IPS-11a (cell line): ENCODE data around the gene LGALSL.
A peak's percentile ranks its signal among the peaks of the same experiment; 100 is the strongest.
"Not testable (repeated sequence)": the region's sequence is repeated elsewhere in the genome, so short reads cannot be mapped to it uniquely, and the experiment has no call there.

ENCODE experiments used
- H3K4me3 ChIP-seq: one replicate; pipeline ENCODE4 v1.5.1; 2013; ENCODE audit warnings: low read depth, low read length, control low read depth

Gene LGALSL

DNA sequence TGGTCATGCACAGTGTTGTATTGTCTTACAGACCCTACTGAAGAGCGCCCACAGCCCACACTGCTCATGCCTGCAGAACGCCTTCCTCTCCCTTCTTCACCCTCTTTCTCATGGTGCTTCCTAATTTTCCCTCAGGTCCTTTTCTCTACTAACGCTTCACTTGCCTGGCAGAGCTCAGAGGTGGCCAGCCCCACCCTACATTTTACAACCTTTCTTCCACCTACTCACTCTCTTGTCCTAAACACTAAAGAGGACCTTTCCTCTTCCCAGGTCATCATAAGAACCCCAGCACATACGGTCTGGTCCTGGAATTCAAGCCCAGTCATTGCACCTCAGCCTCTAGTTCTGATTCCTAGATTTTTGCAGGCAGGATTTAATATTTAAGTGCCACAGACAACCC, 11.7 kb upstream of the LGALSL start:
- no peak overlapping the region for H3K4me3 ChIP-seq

DNA sequence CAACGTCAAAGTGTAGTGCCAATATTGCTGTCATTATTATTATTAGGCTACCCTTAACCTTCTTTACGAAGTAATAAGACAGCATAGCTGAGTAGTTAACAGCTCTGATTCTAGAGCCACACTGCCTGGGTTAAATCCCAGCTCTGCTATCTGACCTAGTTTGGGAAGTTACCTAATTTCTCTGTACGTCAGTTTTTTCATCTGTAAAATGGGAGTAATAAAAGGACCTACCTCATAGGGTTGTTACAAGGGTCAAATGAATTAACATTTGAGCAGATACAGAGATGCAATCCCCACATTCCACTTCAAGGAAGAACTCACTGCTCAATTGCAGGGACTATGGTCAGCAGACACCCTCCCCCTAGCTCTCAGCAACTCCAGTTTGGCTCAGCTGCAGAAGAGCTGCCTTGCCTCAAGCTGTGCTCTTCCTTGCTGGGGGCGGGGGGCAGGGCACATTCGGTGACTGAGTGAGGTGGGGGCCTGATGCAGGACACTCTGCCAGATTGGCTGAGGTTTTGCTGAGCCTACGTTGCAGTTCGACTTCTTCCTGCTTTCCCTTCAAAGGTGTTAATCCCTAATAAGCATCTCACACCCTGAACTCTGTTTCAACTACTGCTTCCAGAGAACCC, 11.0 kb upstream of the LGALSL start:
- H3K4me3 ChIP-seq: no peak overlapping the region

DNA sequence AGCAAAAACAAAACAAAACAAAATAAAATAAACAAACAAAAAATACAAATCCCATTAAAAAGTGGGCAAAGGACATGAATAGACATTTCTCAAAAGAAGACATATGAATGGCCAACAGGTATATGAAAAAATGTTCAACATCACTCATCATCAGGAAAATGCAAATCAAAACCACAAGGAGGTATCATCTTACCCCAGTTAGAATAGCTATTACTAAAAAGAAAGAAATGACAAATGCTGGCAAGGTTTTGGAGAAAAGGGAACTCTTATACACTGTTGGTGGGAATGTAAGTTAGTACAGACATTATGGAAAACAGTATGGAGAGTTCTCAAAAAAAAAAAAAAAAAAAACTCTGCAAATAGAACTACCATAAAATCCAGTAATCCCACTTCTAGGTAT, 8.0 kb upstream of the LGALSL start:
- not testable (repeated sequence) for H3K4me3 ChIP-seq

DNA sequence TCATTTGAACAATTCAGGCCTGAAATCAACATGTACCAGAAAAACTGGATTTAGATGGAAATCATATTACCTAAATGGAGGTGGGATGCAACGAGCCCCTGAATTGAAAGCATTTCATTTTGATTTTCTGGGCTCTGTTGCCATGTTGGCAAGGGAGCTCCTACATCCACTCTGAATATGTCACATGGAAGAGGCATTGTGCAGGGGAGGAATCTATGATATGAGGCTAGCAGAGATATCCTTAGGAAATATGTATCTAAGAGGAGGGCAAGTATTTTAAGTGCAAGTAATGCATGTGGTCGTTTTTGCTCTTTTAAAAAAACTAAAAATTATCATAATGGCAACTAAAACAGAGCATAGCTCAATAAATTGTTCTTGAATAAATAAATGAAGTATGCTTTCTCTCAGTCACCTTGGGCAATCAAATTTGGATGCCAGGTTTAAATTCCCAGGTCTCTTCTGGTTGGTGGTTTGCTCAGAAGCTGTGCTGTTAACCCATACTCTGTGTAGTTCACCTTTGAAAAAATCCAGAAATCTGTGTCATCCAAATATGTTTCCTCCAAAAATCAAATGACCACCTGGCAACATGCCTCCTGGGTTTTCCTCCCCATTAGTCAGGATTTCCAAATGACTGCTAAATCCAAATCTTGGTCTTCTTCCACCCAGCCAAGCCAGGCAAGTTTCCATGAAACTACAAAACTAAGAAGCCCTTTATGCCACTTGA, 6.5 kb upstream of the LGALSL start:
- no peak overlapping the region for H3K4me3 ChIP-seq

DNA sequence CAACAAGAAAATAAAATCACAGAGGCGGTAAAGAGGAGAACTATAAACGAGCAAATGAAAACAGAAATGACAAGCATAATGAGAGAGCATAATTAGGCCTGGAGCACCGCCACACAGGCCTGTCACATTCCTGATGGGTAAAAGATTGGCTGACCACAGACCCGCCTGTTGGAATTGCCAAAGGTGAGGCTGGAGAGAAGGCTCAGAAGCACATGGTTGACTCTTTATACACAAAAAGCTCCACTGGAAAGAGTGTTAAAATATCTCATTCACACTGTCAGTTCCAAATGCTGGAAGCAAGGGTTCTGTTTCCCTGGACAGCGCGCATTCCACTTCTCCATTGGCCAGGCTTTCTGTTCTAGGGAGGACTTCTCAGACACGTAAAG, 5.9 kb upstream of the LGALSL start:
- H3K4me3 ChIP-seq: no peak overlapping the region

DNA sequence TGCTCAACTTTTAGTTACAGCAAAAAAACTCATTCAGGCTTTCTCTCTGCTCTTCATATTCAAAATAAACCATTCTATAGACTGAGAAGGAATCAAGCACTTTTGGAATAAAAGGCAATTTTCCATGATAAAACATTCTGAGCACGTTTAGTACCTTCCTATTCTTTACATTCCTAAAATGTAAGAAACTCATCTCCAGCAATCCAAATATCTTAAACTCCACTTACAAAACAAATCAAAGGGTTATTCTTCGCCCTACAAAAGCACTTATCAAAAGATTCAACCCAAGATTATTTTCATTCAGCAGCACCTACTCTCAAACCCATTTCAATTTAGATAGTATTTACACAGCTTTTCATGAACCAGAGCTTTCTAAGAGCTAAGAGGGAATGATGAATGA, 2.9 kb upstream of the LGALSL start:
- H3K4me3 ChIP-seq: no peak overlapping the region

DNA sequence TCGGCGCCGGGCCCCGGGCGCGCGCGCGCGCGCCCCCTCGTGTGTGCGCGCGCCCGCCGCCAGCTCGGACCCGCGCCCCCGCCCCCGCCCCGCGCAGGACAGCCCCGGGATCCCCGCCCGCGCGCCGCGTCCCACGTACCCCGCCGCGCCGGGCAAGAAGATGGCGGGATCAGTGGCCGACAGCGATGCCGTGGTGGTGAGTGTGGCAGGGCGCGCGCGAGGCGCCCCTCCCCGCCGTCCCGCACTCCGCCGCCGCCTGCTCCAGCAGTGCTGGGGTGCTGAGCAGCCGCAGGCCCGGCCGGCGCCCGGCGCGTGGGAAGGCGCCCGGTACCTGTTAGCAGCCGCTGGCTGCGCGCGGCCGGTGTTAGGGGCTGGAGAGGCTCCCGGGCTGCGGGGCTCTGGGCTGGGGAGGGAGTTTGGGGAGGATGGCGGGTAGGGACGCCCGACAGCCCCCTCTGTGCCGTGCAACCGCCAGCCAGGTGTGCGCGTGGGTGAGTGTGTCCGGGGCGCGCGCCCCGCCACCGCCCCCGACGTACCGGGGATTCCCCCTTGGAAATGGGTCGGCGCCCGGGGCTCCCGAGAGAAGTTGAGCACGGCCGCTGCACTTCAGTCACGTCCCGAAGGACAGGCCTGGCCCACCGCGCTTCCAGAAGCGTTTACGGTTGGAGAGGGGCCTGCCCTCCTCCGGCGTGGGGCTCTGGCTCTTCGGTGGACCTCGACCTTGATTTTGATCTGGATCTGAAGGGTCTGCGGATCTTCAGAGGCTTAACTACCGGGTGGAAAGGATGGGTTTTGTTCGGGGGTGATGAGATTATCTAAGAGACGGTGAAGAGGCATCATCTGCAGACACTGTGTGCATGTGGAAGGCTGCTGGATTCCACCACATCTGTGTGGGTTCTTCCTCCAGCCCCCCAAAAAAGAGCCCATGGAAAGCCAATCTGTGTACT, 697 bp downstream of the LGALSL start:
- peak overlapping the region; percentile 67 for H3K4me3 ChIP-seq

DNA sequence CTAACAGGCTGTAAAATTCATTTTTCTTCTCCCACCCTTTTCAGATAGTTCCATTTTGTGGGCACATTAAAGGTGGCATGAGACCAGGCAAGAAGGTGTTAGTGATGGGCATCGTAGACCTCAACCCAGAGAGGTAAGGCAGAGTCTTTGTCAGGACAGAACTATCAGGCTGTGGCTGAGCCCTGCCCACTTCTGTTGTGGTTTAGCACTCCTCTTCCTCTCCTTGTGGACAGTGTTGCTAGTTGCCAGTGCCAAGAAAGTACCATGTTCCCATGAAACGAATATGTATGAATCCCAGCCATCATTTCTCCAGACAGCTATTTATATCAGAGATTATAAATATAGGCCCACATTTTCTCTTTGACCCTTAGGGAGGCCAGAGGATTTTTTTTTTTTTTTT, 1.6 kb downstream of the LGALSL start:
- peak overlapping the region; percentile 67 for H3K4me3 ChIP-seq

DNA sequence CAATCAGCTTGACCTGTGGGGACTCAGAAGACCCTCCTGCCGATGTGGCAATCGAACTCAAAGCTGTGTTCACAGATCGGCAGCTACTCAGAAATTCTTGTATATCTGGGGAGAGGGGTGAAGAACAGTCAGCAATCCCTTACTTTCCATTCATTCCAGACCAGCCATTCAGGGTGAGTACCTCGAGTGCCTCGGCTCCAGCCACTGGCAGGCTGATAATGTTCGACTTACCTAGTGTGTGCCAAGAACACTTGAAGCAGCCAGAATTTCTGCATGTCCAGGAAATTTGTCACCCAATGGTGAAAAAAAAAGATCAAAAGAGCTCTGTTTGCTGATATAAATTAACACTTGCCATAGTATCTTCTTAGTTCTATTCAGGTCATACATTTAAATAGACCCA, 2.3 kb downstream of the LGALSL start:
- no peak overlapping the region for H3K4me3 ChIP-seq

DNA sequence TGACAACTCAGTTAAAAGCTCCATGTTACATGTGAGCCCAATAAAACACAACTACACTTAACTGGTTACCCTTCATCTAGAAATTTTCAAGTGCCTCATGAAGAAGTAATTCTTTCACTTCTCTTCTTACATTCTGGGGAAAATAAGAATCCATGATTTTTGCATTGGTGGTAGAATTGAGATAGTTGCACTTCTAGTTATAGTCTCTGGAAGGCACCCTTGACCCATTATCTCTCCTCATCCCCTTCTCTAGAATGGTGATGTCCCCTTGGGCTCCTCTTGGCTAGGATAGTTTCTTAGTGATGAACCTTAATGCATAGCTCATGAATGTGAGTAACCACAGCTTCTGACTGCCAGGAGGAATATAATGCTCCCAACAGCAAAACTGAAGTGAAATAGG, 3.6 kb downstream of the LGALSL start:
- no peak overlapping the region for H3K4me3 ChIP-seq

DNA sequence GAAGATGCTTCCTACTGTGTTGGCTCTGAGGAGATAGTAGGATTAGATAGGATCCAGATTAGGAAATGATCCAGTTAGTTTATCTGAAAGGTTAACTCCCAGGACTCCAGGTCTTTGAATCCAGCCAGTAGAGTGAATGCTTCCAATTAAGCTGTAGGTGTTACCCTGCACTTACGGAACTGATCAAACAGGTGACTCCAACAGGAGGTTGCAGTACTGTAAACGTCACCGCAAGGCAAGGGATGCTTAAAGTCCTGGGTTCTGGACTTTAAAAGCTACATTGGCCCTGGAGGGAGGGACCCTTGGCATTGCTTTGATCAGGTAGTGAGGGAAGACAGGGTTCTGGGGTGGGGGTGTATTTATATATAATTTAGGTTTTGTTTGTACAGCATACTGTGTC, 5.6 kb downstream of the LGALSL start:
- no peak overlapping the region for H3K4me3 ChIP-seq

DNA sequence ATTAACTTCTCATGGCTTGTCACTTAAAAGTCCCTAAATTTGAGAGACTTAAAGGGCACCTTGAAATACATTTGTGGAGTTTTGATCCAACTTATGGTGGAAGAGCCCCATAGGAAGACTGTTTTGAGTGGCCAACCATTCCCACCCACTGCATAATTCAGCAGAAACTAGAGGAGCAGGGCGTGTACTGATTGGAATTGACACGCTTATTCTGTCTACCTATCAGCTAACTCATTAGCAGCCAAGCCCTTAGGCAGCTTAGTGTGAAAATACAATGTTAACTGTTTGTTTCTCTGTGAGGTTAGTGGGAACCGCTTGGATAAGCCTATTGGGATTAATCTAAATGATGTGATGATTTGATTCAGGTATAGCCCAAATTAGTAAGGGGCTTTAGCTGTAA, 6.4 kb downstream of the LGALSL start:
- H3K4me3 ChIP-seq: no peak overlapping the region

DNA sequence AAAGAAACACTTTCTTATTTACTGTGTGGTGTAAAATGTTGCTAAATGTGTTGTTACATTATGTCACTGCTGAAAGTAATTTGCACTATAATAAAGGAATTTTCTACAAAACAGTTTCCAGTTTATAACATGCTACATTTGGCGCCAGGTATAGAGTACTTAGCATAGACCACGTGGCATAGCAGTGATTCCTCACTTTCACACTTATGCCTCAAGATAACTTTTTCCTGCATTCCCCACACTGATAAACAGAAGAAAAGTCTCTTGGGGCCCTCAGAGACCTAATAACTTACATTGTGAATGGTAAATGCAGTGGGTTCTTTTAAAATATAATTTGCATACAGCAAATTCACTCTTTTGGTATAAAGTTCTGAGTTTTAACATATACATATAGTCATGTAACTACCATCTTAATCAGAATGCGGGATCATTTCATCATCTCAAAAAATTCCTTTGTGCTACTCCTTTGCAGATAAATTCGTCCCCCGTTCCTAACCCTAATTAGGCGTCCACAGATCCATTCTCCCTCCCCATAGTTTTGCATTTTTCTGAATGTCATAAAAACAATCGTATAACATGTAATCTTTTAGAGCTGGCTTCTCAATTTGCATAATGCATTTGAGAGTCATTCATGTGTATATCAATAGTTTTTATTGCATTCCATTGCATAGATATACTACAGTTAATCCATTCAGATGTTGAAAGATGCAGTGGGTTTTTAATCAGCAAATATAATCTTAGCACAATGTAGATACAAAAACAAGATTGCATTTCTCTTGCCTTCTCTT, 7.5 kb downstream of the LGALSL start:
- no peak overlapping the region for H3K4me3 ChIP-seq

DNA sequence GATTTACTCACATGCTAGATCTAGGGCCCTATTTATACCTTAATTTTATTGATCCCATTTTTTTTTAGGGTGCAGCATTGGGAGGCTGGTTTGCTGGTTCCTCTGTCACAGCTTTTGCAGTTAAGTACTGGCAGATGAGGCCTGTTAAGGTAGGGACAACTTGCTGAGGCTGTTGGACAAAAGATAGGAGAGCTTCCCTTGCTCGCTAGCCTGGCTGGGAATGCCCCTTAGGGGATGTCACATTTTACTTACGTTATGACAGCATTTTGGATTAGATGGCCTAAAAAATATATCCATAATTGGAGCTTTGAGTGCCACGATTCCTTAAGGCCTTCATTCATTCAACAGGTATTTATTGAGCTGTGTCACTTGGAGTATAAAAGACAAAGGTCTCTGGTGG, 8.2 kb downstream of the LGALSL start:
- no peak overlapping the region for H3K4me3 ChIP-seq

DNA sequence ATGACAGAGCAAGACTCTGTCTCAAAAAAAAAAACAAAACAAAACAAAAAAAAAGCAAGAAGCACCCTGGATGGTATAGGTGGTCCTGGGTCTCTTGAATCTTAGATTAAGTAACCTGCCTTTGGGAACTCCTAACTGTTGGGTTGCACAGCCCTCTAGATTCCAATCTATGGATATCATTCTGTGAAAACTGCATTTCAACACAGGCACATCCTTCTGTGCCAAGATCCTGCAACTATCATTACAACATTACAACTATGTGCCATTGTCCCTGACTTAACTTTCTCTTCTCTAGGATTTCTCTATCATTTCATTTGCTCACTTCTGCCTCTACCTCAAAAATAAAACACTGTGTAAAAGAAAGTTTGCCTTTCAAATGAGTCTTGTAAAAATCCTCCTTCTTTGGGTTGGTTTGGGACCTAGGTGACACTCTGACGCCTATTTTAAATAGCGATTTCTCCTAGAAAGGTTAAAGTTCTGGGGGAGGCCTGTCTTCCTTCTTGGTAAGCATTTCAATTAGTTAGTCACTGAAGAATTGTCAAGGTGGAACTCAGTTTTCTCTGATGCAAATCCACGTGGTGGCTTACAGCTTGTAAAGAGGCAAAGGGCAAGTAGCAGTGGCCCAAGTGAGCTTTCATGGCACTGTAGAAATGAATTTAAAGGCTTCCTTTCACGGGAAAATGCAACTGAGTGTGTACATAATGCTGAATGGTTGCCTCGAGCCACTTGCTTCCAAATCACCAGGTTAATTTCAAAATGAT, 9.2 kb downstream of the LGALSL start:
- no peak overlapping the region for H3K4me3 ChIP-seq

DNA sequence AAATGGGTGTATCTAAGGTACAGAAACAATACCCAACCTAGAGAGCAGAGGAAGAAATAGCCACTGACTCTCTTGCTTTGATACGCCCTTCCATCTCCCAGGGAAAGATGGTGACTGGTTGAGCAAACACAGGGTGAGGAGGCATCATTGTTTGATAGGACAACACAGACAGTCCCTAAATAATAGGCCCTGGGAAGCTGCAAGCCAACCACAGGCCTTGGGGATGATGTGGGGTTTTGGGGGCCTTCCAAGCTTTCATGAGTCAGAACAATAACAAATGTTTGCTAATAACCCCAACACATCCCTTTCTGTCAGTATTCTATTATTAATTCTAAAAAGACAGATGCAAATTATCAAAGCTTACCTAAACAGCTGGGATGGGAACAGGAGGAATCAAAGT, 9.8 kb downstream of the LGALSL start:
- H3K4me3 ChIP-seq: no peak overlapping the region

DNA sequence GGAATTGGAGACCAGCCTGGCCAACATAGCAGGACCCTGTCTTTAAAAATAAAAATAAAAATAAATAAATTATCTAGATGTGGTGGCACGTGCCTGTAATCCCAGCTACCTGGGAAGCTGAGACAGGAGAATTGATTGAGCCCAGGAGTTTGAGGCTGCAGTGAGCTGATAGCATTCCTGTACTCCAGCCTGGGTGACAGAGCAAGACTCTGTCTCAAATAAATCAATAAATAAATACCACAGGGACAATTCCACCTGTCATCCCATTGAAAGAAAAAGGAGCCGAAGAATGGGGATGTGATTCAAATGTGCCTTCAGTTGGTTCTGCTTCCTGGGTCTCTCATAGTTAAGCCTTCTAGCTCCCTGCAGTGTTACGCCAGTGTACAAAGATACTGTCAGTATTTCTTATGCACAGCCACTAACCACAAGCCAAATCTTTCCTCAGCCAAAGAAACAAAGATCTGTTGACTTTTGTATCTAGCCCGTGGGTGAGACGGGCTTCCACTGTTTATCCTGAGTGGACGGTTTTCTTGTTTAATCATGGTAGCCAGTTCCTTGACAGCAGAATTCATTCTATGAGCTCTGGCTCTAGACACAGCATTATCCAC, 12.6 kb downstream of the LGALSL start:
- H3K4me3 ChIP-seq: no peak overlapping the region

DNA sequence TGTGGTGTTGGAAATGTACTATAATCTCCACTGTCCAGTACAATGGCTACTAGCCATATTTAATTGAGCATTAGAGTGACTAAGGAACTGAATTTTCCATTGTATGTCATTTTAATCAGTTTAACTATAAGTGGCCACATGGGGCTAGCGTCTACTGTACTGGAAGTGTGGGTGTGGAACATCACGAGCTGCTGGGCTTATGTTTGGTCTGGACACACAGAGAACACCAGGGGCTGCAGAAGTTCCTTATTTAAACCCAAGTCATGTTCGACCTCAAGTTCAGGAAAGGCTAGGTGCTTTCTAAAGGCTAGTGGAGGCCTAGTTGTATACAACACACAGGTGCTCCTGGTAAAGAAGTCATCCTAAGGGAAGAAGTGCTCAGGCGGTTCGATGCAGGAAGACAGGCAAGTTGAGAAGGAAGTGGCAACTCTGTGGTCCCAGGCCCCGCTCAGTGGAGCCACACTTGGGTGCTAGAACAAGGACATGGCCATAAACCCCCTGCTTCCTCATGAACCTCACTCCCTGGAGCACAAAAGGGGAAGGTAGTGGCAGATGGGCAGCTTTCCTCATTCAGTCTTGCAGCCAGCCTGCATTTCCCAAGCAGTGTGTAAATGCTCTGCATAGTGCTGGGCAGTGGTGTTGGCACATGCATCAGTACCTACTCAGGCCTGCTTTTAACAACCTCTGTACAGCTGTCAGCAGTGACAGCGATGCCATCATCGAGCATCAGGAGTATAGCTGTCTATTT, 13.3 kb downstream of the LGALSL start:
- H3K4me3 ChIP-seq: no peak overlapping the region

DNA sequence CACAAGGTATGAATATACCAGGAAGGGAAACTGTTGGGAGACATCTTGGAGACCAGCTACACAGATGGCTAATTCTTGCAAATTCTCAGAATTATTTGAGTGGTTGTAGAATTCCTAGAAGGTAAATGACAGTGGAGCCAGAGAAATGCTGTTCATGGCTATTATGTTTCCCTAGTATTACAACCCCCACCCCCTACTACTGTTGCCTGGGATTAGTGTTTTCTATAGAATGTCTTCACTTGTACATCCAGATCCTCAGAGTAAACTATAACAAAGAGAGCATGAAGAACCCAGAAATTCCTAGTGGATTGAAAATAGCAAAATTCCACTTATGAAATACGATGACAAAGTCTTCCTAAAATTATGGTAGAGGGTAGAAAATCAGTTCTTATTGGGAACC, 15.3 kb downstream of the LGALSL start:
- no peak overlapping the region for H3K4me3 ChIP-seq
